Stimulated activated CD8-positive, alpha-beta memory T cell treated with anti-CD3 and anti-CD28 coated beads, Interleukin-4, amount 100 ng/mL, for 4 hours (primary cell): ENCODE results near the gene DNM1.

Source experiments
- DNase-seq, 2 donors: peaks; one replicate each; pipeline ENCODE4 v3.0.0-alpha.2; 2020; ENCODE audit warnings: low read depth in 2 of 2, low spot score in 1 of 2

The DNM1 gene

DNA sequence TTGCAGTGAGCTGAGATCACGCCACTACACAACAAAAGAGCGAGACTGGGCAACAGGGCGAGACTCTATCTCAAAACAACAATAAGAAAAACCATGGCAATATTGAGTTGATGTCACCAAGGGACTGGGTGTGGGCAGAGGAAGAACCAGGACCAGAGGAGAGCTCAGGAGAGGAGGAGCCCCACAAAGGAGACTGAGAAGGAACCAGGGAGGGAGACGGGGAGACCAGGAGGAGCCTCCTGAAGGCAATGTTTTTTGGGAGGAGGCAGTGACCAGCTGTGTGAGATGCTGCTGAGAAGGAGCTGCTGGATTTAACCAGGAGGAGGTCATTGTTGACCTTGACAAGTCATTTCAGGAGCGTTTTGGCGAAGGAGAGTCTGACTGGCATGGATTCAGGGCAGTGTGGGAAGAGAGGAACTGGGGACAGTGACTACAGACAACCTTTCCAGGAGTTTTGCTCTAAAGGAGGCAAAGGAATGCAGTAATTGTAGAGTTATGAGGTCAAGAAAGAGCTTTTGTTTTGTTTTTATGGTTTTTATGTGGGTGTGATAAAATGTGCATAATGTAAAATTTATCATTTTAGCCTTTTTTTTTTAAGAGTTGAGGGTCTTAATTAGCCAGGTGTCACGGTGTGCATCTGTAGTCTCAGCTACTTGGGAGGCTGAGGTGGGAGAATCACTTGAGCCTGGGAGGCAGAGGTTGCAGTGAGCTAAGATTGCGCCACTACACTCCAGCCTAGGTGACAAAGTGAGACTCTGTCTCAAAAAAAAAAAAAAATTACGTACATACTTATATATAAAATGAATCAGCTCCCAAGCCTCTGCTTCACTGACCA is 101.2 kb downstream of the DNM1 start:
- no peak for DNase-seq
